Smooth muscle cell of the brain vasculature (primary cell): ENCODE measurements around the gene VRTN.
"Not testable (repeated sequence)": the region's sequence is repeated elsewhere in the genome, so short reads cannot be mapped to it uniquely, and the experiment has no call there.

Experiments
- DNase-seq: peaks from one replicate; pipeline ENCODE4 v3.0.0-alpha.2; 2012; ENCODE audit warnings: low read depth, low spot score

VRTN gene

GRCh38 chr14:74349757-74350156 is 1.5 kb downstream of the VRTN start:
- DNase-seq, result no peak

- no peak for DNase-seq
These were observed 2.1 kb downstream of the VRTN start for GRCh38 chr14:74350211-74350927.

- no peak for DNase-seq
These were observed 2.7 kb downstream of the VRTN start for GRCh38 chr14:74350928-74351323.

GRCh38 chr14:74356892-74357575 is 8.8 kb downstream of the VRTN start:
- no peak for DNase-seq

- no peak for DNase-seq
These were observed 9.3 kb downstream of the VRTN start for GRCh38 chr14:74357585-74357984.

GRCh38 chr14:74358176-74358829 is 10.0 kb downstream of the VRTN start:
- no peak for DNase-seq

- no peak for DNase-seq
These were observed 11.9 kb downstream of the VRTN start for GRCh38 chr14:74360163-74360562.

GRCh38 chr14:74362361-74362915 is 14.2 kb downstream of the VRTN start:
- peak; percentile 37 for DNase-seq

GRCh38 chr14:74364271-74364880 is 16.1 kb downstream of the VRTN start:
- DNase-seq, result no peak

- no peak for DNase-seq
These were observed 19.8 kb downstream of the VRTN start for GRCh38 chr14:74368026-74368425.

GRCh38 chr14:74368441-74368840 is 20.2 kb downstream of the VRTN start:
- DNase-seq, result no peak

- DNase-seq, result no peak
These were observed 29.9 kb downstream of the VRTN start for GRCh38 chr14:74377976-74378690.

- no peak for DNase-seq
These were observed 31.9 kb downstream of the VRTN start for GRCh38 chr14:74380172-74380571.

GRCh38 chr14:74380845-74381244 is 32.6 kb downstream of the VRTN start:
- DNase-seq, result no peak

GRCh38 chr14:74381571-74381970 is 33.3 kb downstream of the VRTN start:
- DNase-seq, result not testable (repeated sequence)

- no peak for DNase-seq
These were observed 34.0 kb downstream of the VRTN start for GRCh38 chr14:74382231-74382630.

GRCh38 chr14:74389980-74390379 is 41.7 kb downstream of the VRTN start:
- no peak for DNase-seq

- not testable (repeated sequence) for DNase-seq
These were observed 42.2 kb downstream of the VRTN start for GRCh38 chr14:74390505-74390904.

- no peak for DNase-seq
These were observed 43.2 kb downstream of the VRTN start for GRCh38 chr14:74391479-74391878.

GRCh38 chr14:74392616-74393570 is 44.6 kb downstream of the VRTN start:
- DNase-seq, result no peak
